Posterior cingulate gyrus (tissue), 11 donors: ENCODE data around the gene CACNA1C.

Source experiments
- DNase-seq, 10 donors: peaks; one replicate each; pipeline versions ENCODE4 v3.0.0 to v3.0.0-alpha.2; 2020 to 2021; ENCODE audit warnings: mixed read lengths in 3 of 10
- intact Hi-C: fragments of 100-400 bp; cut with DNase I; formaldehyde crosslinking; loops from one replicate; pipeline ENCODE4 v1.15.1; 2023

CACNA1C gene

DNA sequence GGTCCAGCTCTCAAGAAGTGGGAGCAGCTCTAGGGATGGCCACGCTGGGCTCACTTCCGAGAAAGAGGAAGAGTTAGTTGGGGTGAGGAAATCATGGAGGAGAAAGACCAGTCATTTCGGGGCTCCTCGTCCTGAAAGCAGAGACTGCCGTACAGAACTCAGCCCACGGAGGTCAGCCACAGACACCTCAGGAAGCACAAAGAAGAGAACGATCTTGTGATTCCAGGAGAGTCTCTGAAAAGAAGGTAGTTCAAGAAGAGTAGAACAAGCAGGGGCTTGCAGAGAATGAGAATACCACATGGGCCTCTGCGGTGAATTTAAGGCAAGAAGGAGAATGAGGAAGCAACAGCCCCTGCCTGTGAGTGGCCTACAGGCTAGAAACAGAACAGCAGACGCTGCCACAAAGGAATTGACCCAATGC, 311.9 kb downstream of the CACNA1C start:
- intact Hi-C loops: loop anchor here (10.0 kb wide), 1 partner anchor 210 kb away; no protein-coding TSS in a partner anchor
- DNase-seq: no peak

GRCh38 chr12:2366711-2367110, 313.9 kb downstream of the CACNA1C start:
- no peak for DNase-seq

DNA sequence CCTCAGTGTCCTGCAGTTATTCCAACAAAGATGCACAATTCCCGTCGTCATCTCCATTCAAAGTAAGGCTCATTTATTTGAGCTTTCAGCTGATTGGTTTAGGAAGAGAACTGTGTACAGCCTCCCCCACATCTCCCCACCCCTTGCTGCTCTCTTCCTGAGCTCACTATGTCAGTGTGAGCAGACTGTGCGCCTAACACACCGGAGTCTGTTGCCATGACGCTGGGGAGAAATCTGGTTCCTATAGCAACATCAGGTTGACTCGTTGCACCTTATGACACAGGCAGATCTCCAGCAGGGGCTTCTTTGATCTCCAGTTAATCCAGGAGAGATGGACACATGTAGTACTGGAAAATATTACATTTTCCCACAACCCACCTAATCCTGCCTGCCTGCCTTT, 319.4 kb downstream of the CACNA1C start:
- intact Hi-C loops: no loop called here

More at GRCh38 chr12:2366711-2367110, 313.9 kb downstream of the CACNA1C start:
- intact Hi-C loops: loop anchor here (10.0 kb wide), 1 partner anchor 208 kb away; no protein-coding TSS in a partner anchor

GRCh38 chr12:2372735-2373134, 319.9 kb downstream of the CACNA1C start:
- DNase-seq: peak in 1 of 10 donors; percentile 42
- intact Hi-C loops: no loop called here

More for the DNA sequence above, 319.4 kb downstream of the CACNA1C start:
- DNase-seq: peak in 1 of 10 donors; percentile 56

GRCh38 chr12:2373307-2373706, 320.5 kb downstream of the CACNA1C start:
- peak in 1 of 10 donors; percentile 19 for DNase-seq
- intact Hi-C loops: no loop called here

- intact Hi-C loops: no loop called here
- DNase-seq: peak in 1 of 10 donors; percentile 61
Measured at GRCh38 chr12:2374092-2374906, 321.5 kb downstream of the CACNA1C start.

DNA sequence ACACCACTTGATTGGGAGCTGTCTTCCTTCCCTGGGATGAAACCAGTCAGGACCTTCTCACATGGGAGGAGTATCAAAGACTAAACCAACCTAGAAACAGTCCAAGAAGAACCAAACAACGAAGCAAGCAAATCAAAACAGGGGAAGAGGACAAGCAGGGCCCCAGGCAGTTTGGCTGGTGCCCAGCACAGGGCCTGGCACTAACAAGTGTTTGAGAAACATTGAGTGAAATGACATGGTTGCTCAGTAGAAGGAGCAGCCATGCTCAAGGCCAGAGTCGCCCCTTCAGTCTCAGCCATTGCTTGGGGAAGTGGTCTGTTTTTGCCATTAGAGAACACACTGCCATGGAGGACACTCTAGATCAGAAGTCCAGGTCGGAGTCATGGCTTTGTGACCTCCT, 323.1 kb downstream of the CACNA1C start:
- intact Hi-C loops: no loop called here
- peak in 1 of 10 donors; percentile 53 for DNase-seq

DNA sequence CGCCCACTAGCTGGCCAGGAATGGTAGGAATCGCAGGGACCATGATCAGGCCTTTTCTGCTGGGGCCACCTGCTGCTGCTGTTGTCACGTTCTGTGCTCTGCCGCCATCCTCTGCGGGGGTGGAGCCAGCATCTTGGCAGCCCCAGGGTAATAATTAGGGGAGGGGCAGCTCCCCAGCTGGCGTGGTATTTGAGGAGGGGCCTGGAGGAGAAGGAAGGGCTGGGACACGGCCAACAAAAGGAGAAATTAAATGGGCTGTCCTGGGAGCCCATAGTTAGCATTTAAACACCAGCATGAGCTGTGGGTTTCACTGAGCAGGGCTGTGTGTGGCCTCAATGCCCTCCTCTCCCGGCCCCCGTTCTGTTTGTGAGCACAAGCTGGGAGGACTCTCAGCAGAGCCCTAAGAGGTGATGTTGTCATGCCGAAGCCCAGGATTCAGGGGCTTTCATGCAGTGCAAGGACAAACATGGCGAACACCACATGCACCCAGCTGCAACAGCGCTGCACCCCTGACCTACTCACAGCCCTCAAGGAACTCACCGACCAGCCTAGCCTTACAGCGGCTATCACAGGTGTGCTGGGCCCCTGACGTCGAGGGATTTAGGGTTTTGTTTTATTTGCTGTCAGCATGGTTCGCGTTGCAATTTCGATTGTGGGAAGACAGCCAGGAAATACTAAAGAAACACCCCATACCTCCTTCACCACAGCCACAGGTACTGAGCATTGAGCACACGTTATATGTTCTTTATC, 324.3 kb downstream of the CACNA1C start:
- peak in 1 of 10 donors; percentile 56 for DNase-seq
- intact Hi-C loops: no loop called here

DNA sequence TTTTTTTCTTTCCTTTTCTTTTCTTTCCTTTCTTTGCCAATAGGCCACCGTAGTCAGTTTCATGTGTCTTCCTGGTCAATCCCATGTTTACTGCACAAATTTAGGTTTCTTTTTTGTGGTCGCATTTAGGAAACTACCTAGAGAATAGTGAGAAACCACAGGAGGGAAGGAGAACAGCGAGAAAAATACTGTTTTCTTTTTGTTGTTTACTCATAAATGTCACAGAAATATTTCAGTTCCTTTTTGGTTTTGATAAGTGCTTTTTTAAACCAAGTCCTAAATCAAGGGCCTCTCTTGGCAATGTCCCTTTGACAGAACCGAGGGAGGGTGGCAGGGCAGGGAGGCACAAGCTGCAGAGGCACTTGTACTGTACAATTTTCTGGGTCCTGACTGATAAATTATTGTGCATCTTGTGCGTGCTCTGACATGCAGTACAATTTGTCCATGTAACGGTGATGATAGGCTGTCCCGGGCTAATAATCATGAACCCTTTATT, 326.1 kb downstream of the CACNA1C start:
- DNase-seq: peak in 1 of 10 donors; percentile 29
- intact Hi-C loops: no loop called here

DNA sequence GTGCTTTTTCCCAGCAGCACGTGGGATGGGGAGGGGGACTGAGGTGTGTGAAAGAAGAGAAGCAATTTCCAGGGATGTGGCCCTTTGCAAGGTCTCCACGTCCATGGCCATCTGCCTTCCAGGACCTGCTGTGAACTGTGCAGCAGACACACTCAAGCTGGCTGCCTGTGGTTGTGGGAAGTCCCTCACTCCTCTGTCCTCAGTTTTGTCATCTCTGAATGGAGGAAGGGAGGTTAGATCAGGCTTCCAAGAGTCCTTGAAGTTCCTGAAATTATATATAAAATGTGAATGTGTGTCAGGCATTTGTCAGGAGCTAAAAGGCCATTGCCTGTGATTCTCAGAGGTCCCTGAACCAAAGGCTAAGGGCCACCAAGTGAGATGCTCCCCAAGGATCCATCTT, 328.2 kb downstream of the CACNA1C start:
- peak in 1 of 10 donors; percentile 19 for DNase-seq
- intact Hi-C loops: no loop called here

DNA sequence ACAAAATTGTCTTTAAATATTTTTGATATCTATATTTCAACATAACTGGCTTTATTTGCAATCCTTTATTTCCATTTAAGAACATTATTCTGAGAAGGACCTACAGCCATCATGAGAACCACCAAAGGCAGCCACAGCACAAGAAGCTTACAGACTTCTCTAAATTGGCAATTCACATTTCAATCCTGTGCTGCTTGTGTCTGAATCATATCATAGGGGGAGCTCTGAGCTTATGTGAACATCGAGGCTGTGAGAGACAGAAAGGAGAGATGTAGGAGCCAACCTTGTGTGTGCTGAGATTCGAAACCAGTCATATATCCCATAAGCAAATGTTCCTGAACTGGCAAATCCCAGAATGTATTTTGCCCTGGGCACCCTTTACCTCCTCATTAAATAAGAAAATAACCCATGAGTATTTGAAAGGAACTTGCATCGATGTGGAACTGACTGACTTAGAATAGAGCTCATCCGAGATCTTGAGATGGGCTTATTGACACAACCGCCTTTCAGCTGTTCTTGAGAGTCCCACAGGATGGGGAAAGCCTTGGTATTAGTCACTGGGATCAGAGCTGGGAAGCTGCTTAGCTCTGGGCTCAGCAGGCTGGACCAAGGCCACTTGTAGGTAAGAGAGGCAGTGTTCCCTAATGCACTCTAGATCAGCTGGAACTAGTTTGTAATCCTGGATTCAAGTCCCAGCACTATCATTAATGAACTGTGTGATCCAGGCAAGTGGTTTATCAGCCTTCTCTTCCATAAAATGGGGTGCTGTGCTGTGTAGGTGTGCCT, 329.8 kb downstream of the CACNA1C start:
- intact Hi-C loops: no loop called here
- DNase-seq: no peak

DNA sequence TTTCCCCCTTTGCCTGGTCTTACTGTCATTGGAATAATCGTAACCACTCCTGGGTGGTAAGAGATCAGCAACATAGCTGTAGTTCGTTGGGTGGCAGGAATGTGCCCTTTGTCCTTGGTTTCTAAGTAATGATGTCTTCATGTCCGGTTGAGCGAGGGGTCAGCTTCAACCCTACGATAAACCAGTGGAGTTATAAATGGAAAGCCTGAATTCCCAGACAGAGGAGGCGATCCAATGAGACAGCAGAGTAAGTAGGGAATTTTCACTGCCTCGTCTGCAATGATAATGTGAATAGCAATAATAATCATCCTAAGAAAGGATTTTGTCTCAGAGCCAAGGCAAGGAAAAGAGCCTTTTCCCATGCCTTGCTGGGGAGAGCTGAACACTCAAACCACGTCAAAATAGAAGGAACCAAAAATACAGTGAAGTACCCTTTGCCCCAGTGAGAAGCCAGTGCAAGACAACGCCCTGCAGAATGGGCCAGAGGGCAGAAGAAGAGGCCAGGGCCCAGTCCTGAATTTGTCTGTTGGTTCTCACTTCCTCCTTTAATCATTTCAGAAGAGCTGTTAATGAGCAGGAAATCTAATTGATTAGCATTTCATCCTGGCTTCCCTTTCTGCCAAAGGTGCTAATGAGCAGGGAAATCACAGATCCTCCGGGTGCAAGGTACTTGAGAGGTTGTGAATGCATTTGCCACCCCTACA, 330.7 kb downstream of the CACNA1C start:
- DNase-seq: no peak
- intact Hi-C loops: no loop called here

DNA sequence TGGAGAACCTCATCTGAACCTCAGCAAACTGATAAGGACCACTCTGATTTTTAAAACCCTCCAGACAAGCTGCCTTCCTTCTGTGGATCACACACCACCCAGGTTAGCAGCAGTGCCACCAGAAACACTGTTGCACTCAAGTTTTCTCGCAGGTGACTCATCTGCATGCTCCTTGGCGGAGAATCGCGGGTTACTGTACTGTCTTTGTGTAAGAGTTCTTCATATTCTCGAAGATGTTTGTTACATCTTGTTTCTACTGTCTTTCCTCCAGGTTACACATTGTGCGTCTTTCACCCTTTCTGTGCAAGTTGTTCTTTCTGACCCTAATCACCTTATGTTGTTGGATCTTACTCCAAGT, 331.2 kb downstream of the CACNA1C start:
- intact Hi-C loops: no loop called here
- peak in 1 of 10 donors; percentile 65 for DNase-seq

- no peak for DNase-seq
- intact Hi-C loops: no loop called here
Measured at GRCh38 chr12:2384533-2385351, 332.0 kb downstream of the CACNA1C start.

GRCh38 chr12:2385529-2385928, 332.7 kb downstream of the CACNA1C start:
- no peak for DNase-seq

GRCh38 chr12:2386566-2386965, 333.8 kb downstream of the CACNA1C start:
- intact Hi-C loops: no loop called here

More at GRCh38 chr12:2385529-2385928, 332.7 kb downstream of the CACNA1C start:
- intact Hi-C loops: no loop called here

GRCh38 chr12:2387103-2387834, 334.5 kb downstream of the CACNA1C start:
- intact Hi-C loops: no loop called here
- DNase-seq: peak in 1 of 10 donors; percentile 71

More at GRCh38 chr12:2386566-2386965, 333.8 kb downstream of the CACNA1C start:
- no peak for DNase-seq

DNA sequence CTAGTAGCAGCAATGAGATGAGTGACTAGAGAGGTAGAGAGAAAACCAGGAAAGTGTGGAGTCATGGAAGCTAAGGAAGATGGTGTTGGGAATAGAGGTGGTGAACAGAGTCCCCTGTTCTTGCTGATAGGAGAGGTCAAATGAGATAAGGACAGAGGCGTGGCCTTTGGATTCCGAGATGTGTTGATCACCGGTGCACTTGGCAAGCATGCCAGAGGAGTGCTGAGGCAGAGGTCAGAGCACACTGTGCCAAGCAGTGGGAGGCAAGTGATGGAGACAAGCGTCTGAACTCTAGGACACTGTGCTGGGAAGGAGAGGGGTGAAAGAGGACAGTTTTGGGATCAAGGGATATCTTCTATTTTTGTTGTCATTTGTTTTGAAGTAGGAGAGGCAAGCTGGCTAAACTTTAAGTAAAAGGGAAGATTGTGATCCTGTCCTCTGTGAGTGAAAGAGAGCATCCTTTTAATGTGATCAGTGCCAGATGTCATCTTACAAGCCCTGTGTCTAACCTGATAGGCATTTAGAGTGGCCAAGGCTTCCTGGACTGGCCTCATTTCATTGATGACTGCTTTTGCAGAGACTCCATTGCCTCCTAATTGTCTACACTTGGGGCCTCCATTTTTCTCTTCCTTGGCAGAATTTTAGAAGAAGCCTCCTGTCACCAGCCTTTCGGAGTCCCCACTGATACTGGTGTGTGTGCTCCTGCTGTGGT, 336.4 kb downstream of the CACNA1C start:
- DNase-seq: no peak
- intact Hi-C loops: no loop called here
